GM18526 (cell line): ENCODE data around the gene ENDOD1.
"Not testable (repeated sequence)": the region's sequence is repeated elsewhere in the genome, so short reads cannot be mapped to it uniquely, and the experiment has no call there.

ENCODE experiments used
- POLR2A ChIP-seq: IDR thresholded peaks from 3 replicates; pipeline ENCODE4 v1.6.1; 2011; ENCODE audit not compliant: insufficient read length; ENCODE audit errors: extremely low read depth

The ENDOD1 gene

GRCh38 chr11:95089620-95090542, at the start of gene ENDOD1:
TSS of gene ENDOD1 (plus strand) at chr11:95089846. CDS start at chr11:95089928, 82 bp downstream.
- TF ChIP-seq POLR2A = peak; percentile 90

- no peak for TF ChIP-seq POLR2A
These were observed 47.4 kb upstream of the ENDOD1 start for GRCh38 chr11:95042239-95042638.

- no peak for TF ChIP-seq POLR2A
These were observed 46.7 kb upstream of the ENDOD1 start for GRCh38 chr11:95042906-95043305.

- TF ChIP-seq POLR2A = no peak
These were observed 45.6 kb upstream of the ENDOD1 start for GRCh38 chr11:95044010-95044409.

- TF ChIP-seq POLR2A = no peak
These were observed 43.8 kb upstream of the ENDOD1 start for GRCh38 chr11:95045812-95046211.

GRCh38 chr11:95049122-95049521, 40.5 kb upstream of the ENDOD1 start, which contains the start of gene KDM4F:
TSS of gene KDM4F (plus strand) at chr11:95049422.
- not testable (repeated sequence) for TF ChIP-seq POLR2A

GRCh38 chr11:95050595-95051202, 38.9 kb upstream of the ENDOD1 start:
- TF ChIP-seq POLR2A = no peak

GRCh38 chr11:95054356-95054755, 35.3 kb upstream of the ENDOD1 start:
- no peak for TF ChIP-seq POLR2A

GRCh38 chr11:95055283-95055897, 34.3 kb upstream of the ENDOD1 start:
- TF ChIP-seq POLR2A = no peak

- no peak for TF ChIP-seq POLR2A
These were observed 31.7 kb upstream of the ENDOD1 start for GRCh38 chr11:95057959-95058358.

- no peak for TF ChIP-seq POLR2A
These were observed 31.0 kb upstream of the ENDOD1 start for GRCh38 chr11:95058621-95059020.

- TF ChIP-seq POLR2A = no peak
These were observed 30.6 kb upstream of the ENDOD1 start for GRCh38 chr11:95059046-95059445.

GRCh38 chr11:95065336-95065735, 24.3 kb upstream of the ENDOD1 start:
- no peak for TF ChIP-seq POLR2A

- TF ChIP-seq POLR2A = no peak
These were observed 23.0 kb upstream of the ENDOD1 start, which contains the start of gene SRSF8 for GRCh38 chr11:95066716-95067038. TSS of gene SRSF8 (plus strand) at chr11:95066919. CDS start at chr11:95067227, 308 bp downstream.

- TF ChIP-seq POLR2A = peak; percentile 63
These were observed 22.4 kb upstream of the ENDOD1 start for GRCh38 chr11:95067039-95067840.
